ENCODE measurements around the gene KCNN4. TPM values are rescaled to one million over a fixed set of nuclear protein-coding genes. Genes with fewer than 3 reads are reported as not detected.

The KCNN4 gene
- total RNA-seq, 2 donors from 2014 or later = 2.8 to 3.5 TPM

- ATAC-seq (ENCODE audit: insufficient number of reproducible peaks, low FRiP score, low read depth) (no peak), DNase-seq (ENCODE audit: low spot score) (no peak)
- Histone ChIP-seq H3K36me3 (peaks cover 24% of the 10 kb centered on the region), H3K4me3 (no peak overlapping the region), H3K27ac (no peak overlapping the region), H3K9me3 (no peaks in the 10 kb centered on the region), H3K4me1 (ENCODE audit: control insufficient read depth in 1 of 2, low read depth in 2 of 2) (peaks cover 6 to 25% of the 10 kb centered on the region in 2 donors), H3K27me3 (replicated peaks; ENCODE audit: insufficient read depth) (no peaks in the 10 kb centered on the region)
- TF ChIP-seq, protein P1, sequence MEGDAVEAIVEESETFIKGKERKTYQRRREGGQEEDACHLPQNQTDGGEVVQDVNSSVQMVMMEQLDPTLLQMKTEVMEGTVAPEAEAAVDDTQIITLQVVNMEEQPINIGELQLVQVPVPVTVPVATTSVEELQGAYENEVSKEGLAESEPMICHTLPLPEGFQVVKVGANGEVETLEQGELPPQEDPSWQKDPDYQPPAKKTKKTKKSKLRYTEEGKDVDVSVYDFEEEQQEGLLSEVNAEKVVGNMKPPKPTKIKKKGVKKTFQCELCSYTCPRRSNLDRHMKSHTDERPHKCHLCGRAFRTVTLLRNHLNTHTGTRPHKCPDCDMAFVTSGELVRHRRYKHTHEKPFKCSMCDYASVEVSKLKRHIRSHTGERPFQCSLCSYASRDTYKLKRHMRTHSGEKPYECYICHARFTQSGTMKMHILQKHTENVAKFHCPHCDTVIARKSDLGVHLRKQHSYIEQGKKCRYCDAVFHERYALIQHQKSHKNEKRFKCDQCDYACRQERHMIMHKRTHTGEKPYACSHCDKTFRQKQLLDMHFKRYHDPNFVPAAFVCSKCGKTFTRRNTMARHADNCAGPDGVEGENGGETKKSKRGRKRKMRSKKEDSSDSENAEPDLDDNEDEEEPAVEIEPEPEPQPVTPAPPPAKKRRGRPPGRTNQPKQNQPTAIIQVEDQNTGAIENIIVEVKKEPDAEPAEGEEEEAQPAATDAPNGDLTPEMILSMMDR (IDR thresholded peaks at IDR 0.05) = no peak
Measured at GRCh38 chr19:43752287-43752875, 28.4 kb downstream of the KCNN4 start.

GRCh38 chr19:43751466-43752220, 29.1 kb downstream of the KCNN4 start:
- ATAC-seq (ENCODE audit: insufficient number of reproducible peaks, low FRiP score, low read depth) (no peak), DNase-seq (ENCODE audit: low spot score) (no peak)
- Histone ChIP-seq H3K4me3 (no peak overlapping the region), H3K9me3 (no peaks in the 10 kb centered on the region), H3K4me1 (ENCODE audit: control insufficient read depth in 1 of 2, low read depth in 2 of 2) (peaks cover 6 to 25% of the 10 kb centered on the region in 2 donors), H3K27me3 (replicated peaks; ENCODE audit: insufficient read depth) (no peaks in the 10 kb centered on the region), H3K27ac (no peak overlapping the region), H3K36me3 (peaks cover 32% of the 10 kb centered on the region)
- TF ChIP-seq, protein P1 (IDR thresholded peaks at IDR 0.05) = no peak

DNA sequence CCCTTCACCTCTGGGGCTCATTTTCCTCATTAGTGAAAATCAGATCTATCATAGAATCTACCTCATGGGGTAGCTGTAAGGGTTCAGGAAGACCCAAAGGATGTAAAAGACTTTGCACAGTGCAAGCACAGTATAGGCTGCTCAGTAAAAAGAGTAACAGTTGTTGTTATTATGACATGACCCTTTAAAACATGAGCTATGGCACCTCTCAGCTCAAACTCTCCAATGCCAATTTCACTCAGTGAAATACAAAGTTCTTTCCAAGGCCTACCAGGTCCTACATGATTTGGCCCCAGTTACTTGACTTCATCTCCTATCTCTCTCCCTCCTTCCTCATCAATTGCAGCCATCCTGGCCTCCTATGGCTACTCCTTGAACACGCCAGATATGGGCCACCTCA, 30.9 kb downstream of the KCNN4 start:
- no peak for ATAC-seq (ENCODE audit: insufficient number of reproducible peaks, low FRiP score, low read depth)

DNA sequence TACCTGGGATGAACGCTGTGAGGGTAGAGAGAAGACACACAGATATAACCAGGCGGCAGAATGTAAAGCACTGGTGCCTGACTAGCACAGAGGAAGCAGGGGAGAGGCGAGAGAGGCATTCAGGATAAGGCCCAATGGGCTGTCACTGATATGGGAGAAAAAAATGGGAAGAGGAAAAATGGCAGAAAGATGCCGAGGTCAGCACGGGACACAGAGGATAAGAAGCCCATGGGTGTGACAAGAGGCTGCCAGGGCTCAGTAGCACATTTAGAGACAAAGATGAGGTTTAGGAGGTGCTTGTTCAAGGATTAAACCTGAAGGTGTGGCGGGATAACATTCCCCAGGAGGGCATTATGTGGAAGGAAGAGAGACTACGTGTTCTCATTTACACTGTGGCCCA, 31.6 kb downstream of the KCNN4 start:
- Histone ChIP-seq H3K4me1 (ENCODE audit: control insufficient read depth in 1 of 2, low read depth in 2 of 2) (peaks cover 6 to 25% of the 10 kb centered on the region in 2 donors), H3K36me3 (peaks cover 48% of the 10 kb centered on the region), H3K9me3 (no peaks in the 10 kb centered on the region), H3K27me3 (replicated peaks; ENCODE audit: insufficient read depth) (no peaks in the 10 kb centered on the region), H3K27ac (no peak overlapping the region), H3K4me3 (no peak overlapping the region)
- TF ChIP-seq, protein P1 (IDR thresholded peaks at IDR 0.05) = no peak
- ATAC-seq (ENCODE audit: insufficient number of reproducible peaks, low FRiP score, low read depth) (no peak), DNase-seq (ENCODE audit: low spot score) (no peak)

More for the DNA sequence above, 30.9 kb downstream of the KCNN4 start:
- no peak for DNase-seq (ENCODE audit: low spot score)
- Histone ChIP-seq H3K4me3 (no peak overlapping the region), H3K4me1 (ENCODE audit: control insufficient read depth in 1 of 2, low read depth in 2 of 2) (peaks cover 6 to 25% of the 10 kb centered on the region in 2 donors), H3K36me3 (peaks cover 43% of the 10 kb centered on the region), H3K27me3 (replicated peaks; ENCODE audit: insufficient read depth) (no peaks in the 10 kb centered on the region), H3K27ac (no peak overlapping the region), H3K9me3 (no peaks in the 10 kb centered on the region)
- TF ChIP-seq, protein P1 (IDR thresholded peaks at IDR 0.05) = no peak

DNA sequence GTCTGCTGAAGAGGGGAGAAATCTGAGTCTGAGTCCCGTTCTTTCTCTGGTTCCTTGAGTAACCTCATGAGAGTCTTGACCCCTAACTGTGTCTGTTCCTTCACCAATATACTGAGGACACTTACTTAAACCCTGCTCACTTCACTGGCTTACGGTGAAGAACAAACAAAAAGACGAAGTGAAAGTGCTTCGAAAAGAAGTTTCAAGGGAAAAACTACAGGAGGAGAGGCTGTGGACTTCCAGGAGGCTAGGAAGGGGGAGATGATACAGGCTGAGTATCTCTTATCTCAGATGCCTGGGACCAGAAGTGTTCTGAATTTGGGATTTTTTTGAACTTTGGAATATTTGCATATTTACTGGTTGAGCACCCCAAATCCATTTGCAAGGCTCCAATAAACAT, 32.1 kb downstream of the KCNN4 start:
- no peak overlapping the region for H3K27ac ChIP-seq
- H3K27me3 ChIP-seq (replicated peaks; ENCODE audit: insufficient read depth) = no peaks in the 10 kb centered on the region
- peaks cover 48% of the 10 kb centered on the region for H3K36me3 ChIP-seq
- no peak for ATAC-seq (ENCODE audit: insufficient number of reproducible peaks, low FRiP score, low read depth)
- no peak for DNase-seq (ENCODE audit: low spot score)
- TF ChIP-seq, protein P1 (IDR thresholded peaks at IDR 0.05) = no peak
- no peak overlapping the region for H3K4me3 ChIP-seq
- H3K4me1 ChIP-seq (ENCODE audit: control insufficient read depth in 1 of 2, low read depth in 2 of 2) = peaks cover 6 to 20% of the 10 kb centered on the region in 2 donors
- H3K9me3 ChIP-seq = no peaks in the 10 kb centered on the region
